NCI-H69 (cell line): Measurements from ENCODE around the gene GRIN3A.

Experiments
- DNase-seq: peaks from one replicate; lab custom pipeline; 2025; lab: John Stamatoyannopoulos, UW

Gene GRIN3A

GRCh38 chr9:101705135-101705661 is 33.2 kb downstream of the GRIN3A start:
- DNase-seq, result peak; percentile 90

GRCh38 chr9:101702257-101702656 is 36.2 kb downstream of the GRIN3A start:
- DNase-seq, result no peak

- DNase-seq, result no peak
These were observed 44.7 kb downstream of the GRIN3A start for GRCh38 chr9:101693546-101694336.

GRCh38 chr9:101691657-101692056 is 46.8 kb downstream of the GRIN3A start:
- peak; percentile 70 for DNase-seq

GRCh38 chr9:101689039-101689438 is 49.4 kb downstream of the GRIN3A start:
- no peak for DNase-seq

- DNase-seq, result no peak
These were observed 53.8 kb downstream of the GRIN3A start for GRCh38 chr9:101684665-101685064.

- DNase-seq, result no peak
These were observed 55.2 kb downstream of the GRIN3A start for GRCh38 chr9:101683236-101683635.

GRCh38 chr9:101677861-101678260 is 60.6 kb downstream of the GRIN3A start:
- DNase-seq, result no peak

- no peak for DNase-seq
These were observed 63.1 kb downstream of the GRIN3A start for GRCh38 chr9:101675341-101675740.

- no peak for DNase-seq
These were observed 64.3 kb downstream of the GRIN3A start for GRCh38 chr9:101674165-101674564.

- peak; percentile 56 for DNase-seq
These were observed 64.8 kb downstream of the GRIN3A start for GRCh38 chr9:101673642-101674041.

- DNase-seq, result peak; percentile 98
These were observed 66.9 kb downstream of the GRIN3A start for GRCh38 chr9:101671567-101671966.

GRCh38 chr9:101668421-101668820 is 70.0 kb downstream of the GRIN3A start:
- peak; percentile 24 for DNase-seq

- no peak for DNase-seq
These were observed 74.0 kb downstream of the GRIN3A start for GRCh38 chr9:101664453-101664852.

- peak; percentile 80 for DNase-seq
These were observed 85.8 kb downstream of the GRIN3A start for GRCh38 chr9:101652601-101653175.

- DNase-seq, result peak; percentile 76
These were observed 88.3 kb downstream of the GRIN3A start for GRCh38 chr9:101650142-101650541.

- DNase-seq, result no peak
These were observed 90.0 kb downstream of the GRIN3A start for GRCh38 chr9:101648493-101648892.

- DNase-seq, result peak; percentile 31
These were observed 98.4 kb downstream of the GRIN3A start for GRCh38 chr9:101639785-101640665.

GRCh38 chr9:101639311-101639710 is 99.1 kb downstream of the GRIN3A start:
- DNase-seq, result peak; percentile 79

- peak; percentile 12 for DNase-seq
These were observed 102.2 kb downstream of the GRIN3A start for GRCh38 chr9:101636247-101636646.

- DNase-seq, result peak; percentile 86
These were observed 103.0 kb downstream of the GRIN3A start for GRCh38 chr9:101635473-101635872.

GRCh38 chr9:101634741-101635409 is 103.6 kb downstream of the GRIN3A start:
- DNase-seq, result peak; percentile 93
